NCI-H2227 (cell line): ENCODE results near the gene SYT1.
A peak's percentile ranks its signal among the peaks of the same experiment; 100 is the strongest.

Experiments
- DNase-seq: peaks from one replicate; lab custom pipeline; 2025; ENCODE audit not compliant: unreplicated experiment; lab: John Stamatoyannopoulos, UW

SYT1 gene

GRCh38 chr12:79327465-79327864 lies 462.9 kb downstream of the SYT1 start:
- no peak for DNase-seq

- no peak for DNase-seq
Observed at GRCh38 chr12:79329933-79330332, 465.4 kb downstream of the SYT1 start.

- no peak for DNase-seq
Observed at GRCh38 chr12:79331870-79332269, 467.3 kb downstream of the SYT1 start.

- no peak for DNase-seq
Observed at GRCh38 chr12:79333144-79333543, 468.6 kb downstream of the SYT1 start.

GRCh38 chr12:79337662-79338290 lies 473.2 kb downstream of the SYT1 start:
- DNase-seq: no peak

GRCh38 chr12:79344855-79345847 lies 480.6 kb downstream of the SYT1 start:
- peak; percentile 55 for DNase-seq

- no peak for DNase-seq
Observed at GRCh38 chr12:79347866-79348265, 483.3 kb downstream of the SYT1 start.

GRCh38 chr12:79351251-79351650 lies 486.7 kb downstream of the SYT1 start:
- no peak for DNase-seq

- DNase-seq: no peak
Observed at GRCh38 chr12:79356216-79356615, 491.6 kb downstream of the SYT1 start.

GRCh38 chr12:79357048-79357447 lies 492.5 kb downstream of the SYT1 start:
- DNase-seq: no peak

GRCh38 chr12:79358716-79359300 lies 494.2 kb downstream of the SYT1 start:
- DNase-seq: no peak

- DNase-seq: no peak
Observed at GRCh38 chr12:79360286-79360685, 495.7 kb downstream of the SYT1 start.

- DNase-seq: no peak
Observed at GRCh38 chr12:79360936-79361335, 496.4 kb downstream of the SYT1 start.

- DNase-seq: no peak
Observed at GRCh38 chr12:79364197-79364596, 499.6 kb downstream of the SYT1 start.

GRCh38 chr12:79366374-79366773 lies 501.8 kb downstream of the SYT1 start:
- no peak for DNase-seq

GRCh38 chr12:79367032-79367589 lies 502.5 kb downstream of the SYT1 start:
- no peak for DNase-seq

GRCh38 chr12:79370021-79370420 lies 505.4 kb downstream of the SYT1 start:
- no peak for DNase-seq

- DNase-seq: peak; percentile 70
Observed at GRCh38 chr12:79371226-79371625, 506.7 kb downstream of the SYT1 start.

GRCh38 chr12:79373896-79374499 lies 509.4 kb downstream of the SYT1 start:
- peak; percentile 68 for DNase-seq

GRCh38 chr12:79374545-79374944 lies 510.0 kb downstream of the SYT1 start:
- DNase-seq: no peak

- DNase-seq: no peak
Observed at GRCh38 chr12:79375050-79375449, 510.5 kb downstream of the SYT1 start.
